Left lung (tissue), 10 donors: Measurements from ENCODE around the gene ANK3. TPM values are rescaled to one million over a fixed set of nuclear protein-coding genes. Genes with fewer than 3 reads are reported as not detected.

Experiments
- ATAC-seq: fragments of 200-7000 bp; cut with Tn5 transposase; one replicate; pipeline ENCODE4 v1.9.1; 2020; ENCODE audit warnings: moderate library complexity
- DNase-seq, 4 donors: peaks; one replicate each; pipeline ENCODE4 v3.0.0-alpha.2; 2013 to 2020
- H3K27ac ChIP-seq, 2 donors: fragments of 200-600 bp; sonication (generic) in 1 of 2; one replicate each; pipeline versions ENCODE4 v1.5.0 to v1.8.0; 2020 to 2021
- H3K27me3 ChIP-seq, 2 donors: fragments of 200-600 bp; sonication (generic) in 1 of 2; one replicate each; pipeline versions ENCODE4 v1.5.0 to v1.8.0; 2020 to 2021
- H3K36me3 ChIP-seq, 2 donors: fragments of 200-600 bp; sonication (generic) in 1 of 2; one replicate each; pipeline versions ENCODE4 v1.5.0 to v1.8.0; 2020 to 2021
- H3K4me1 ChIP-seq, 2 donors: fragments of 200-600 bp; one replicate each; pipeline ENCODE4 v1.8.0; 2021
- H3K4me3 ChIP-seq, 2 donors: fragments of 200-600 bp; sonication (generic) in 1 of 2; one replicate each; pipeline versions ENCODE4 v1.5.0 to v1.8.0; 2020 to 2021; ENCODE audit warnings: mild to moderate bottlenecking in 1 of 2
- H3K9me3 ChIP-seq, 2 donors: fragments of 200-600 bp; sonication (generic) in 1 of 2; one replicate each; pipeline versions ENCODE4 v1.5.0 to v1.8.0; 2020 to 2021
- intact Hi-C, 2 donors: fragments of 100-400 bp; cut with DNase I; formaldehyde crosslinking; loops; one replicate each; pipeline versions ENCODE4 v1.11.2 to v1.14.2; 2022
- polyA plus RNA-seq, 6 donors: library from polyadenylated mRNA; unstranded; fragments of 120-200 nt; gene quantifications; one replicate each; pipeline ENCODE4 v1.2.1, GENCODE V29; 2013; ENCODE audit not compliant: insufficient read length in 6 of 6
- total RNA-seq, 2 donors: library from RNA; stranded (reverse); fragmentation: NEBNext Ultra II Directional; extraction: Animal tissue kit (Norgen Biotek cat#: 25700); gene quantifications; one replicate each; pipeline ENCODE4 v1.2.1, GENCODE V29; 2021
- TF ChIP-seq, protein P1 (sequence below), 2 donors: fragments of 200-600 bp; sonication (generic) in 1 of 2; IDR thresholded peaks; one replicate each; pipeline versions ENCODE4 v1.5.0 to v1.8.0; 2021; ENCODE audit warnings: antibody characterized with exemption in 2 of 2
- donor health status: DM: no; HTN: yes; CAD: no.
- donor health status: DM: no; HTN: no; CAD: no.

The ANK3 gene
- total and polyA plus RNA-seq, 8 donors, result 22.1 to 74.1 (median 35.1) TPM

DNA sequence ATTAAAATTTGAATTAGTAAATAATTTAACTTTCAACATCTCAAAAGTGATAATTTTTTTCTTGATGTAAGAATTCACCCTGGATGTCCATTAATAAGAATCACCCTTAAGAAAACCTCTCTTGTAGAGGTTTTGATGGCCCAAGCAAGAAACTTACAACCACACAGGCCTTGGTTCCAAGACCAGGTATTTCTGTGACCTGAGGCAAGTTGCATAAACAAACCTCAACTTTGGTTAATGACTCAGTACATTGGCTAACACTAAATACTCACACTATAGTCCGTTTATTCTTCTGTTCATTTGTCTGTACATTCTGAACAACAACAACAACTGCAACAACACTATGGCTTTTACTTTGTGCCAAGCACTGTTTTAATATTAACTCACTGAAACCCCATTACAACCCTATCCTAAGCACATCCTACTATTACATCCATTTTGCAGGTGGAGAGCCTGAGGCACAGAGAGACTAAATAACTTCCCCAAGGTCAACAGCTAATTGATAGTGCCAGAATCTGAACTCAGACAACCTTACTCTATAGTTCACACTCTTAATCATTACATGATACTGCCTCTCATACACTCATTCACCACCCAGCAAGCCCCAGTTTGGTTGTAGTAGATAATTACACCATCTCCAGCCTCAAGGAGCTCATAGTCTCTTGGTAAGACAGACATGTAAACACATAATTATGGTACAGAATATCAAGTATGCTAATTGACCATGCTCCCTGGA lies 6.6 kb downstream of the ANK3 start:
- H3K27ac ChIP-seq, result no peak overlapping the region
- no peaks in the 10 kb centered on the region for H3K9me3 ChIP-seq
- peaks cover 0 to 5% of the 10 kb centered on the region in 2 donors for H3K4me1 ChIP-seq
- H3K36me3 ChIP-seq, result no peaks in the 10 kb centered on the region
- no peak for DNase-seq
- no peak for ATAC-seq
- no peaks in the 10 kb centered on the region for H3K27me3 ChIP-seq
- TF ChIP-seq, protein P1, sequence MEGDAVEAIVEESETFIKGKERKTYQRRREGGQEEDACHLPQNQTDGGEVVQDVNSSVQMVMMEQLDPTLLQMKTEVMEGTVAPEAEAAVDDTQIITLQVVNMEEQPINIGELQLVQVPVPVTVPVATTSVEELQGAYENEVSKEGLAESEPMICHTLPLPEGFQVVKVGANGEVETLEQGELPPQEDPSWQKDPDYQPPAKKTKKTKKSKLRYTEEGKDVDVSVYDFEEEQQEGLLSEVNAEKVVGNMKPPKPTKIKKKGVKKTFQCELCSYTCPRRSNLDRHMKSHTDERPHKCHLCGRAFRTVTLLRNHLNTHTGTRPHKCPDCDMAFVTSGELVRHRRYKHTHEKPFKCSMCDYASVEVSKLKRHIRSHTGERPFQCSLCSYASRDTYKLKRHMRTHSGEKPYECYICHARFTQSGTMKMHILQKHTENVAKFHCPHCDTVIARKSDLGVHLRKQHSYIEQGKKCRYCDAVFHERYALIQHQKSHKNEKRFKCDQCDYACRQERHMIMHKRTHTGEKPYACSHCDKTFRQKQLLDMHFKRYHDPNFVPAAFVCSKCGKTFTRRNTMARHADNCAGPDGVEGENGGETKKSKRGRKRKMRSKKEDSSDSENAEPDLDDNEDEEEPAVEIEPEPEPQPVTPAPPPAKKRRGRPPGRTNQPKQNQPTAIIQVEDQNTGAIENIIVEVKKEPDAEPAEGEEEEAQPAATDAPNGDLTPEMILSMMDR (IDR thresholded peaks at IDR 0.05), result no peak
- intact Hi-C loops, result no loop called here
- H3K4me3 ChIP-seq, result no peak overlapping the region

DNA sequence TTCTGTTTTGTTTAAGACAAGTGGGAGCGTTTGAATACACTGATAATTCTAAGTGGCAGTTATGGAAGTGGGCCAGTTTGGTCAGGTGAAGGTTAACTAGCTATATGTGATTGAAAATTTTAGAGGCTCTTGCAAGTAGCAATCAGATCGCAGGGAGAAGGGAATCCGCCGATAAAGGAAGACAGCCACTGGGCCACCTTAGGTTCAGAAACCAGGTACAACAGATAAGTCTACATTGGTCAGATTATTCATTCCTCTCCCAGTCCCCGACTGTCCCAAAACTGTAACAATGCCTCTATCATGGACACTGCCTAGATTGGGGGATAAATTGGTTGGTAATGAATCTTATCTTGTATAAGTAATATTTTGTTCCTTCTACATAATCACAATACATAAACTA lies 8.9 kb downstream of the ANK3 start:
- Histone ChIP-seq H3K27ac (no peak overlapping the region), H3K9me3 (no peaks in the 10 kb centered on the region), H3K27me3 (no peaks in the 10 kb centered on the region), H3K4me3 (no peak overlapping the region), H3K36me3 (no peaks in the 10 kb centered on the region), H3K4me1 (peaks cover 0 to 5% of the 10 kb centered on the region in 2 donors)
- ATAC-seq, result no peak
- no peak for DNase-seq
- TF ChIP-seq, protein P1 (IDR thresholded peaks at IDR 0.05), result no peak
- intact Hi-C loops, result no loop called here

DNA sequence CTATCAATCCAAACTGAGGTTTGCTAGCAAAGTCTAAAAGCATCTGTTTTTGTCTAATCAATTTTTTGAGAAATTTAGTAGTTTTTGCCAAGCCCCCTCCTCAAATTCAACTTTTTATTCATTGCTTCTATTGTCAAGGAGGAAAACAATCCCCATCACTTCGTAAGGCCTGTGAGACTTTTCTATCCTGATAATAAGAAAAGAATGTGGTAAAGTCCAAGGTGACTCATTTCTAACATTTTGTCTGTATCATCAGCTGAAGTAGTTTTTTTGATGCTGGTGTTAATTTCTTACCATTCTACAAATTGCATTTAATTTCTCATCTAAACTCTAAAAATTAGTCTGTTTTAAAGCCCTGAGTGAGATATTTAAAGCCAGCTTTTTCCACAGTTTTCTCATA lies 11.7 kb downstream of the ANK3 start:
- Histone ChIP-seq H3K4me3 (no peak overlapping the region), H3K36me3 (no peaks in the 10 kb centered on the region), H3K27me3 (no peaks in the 10 kb centered on the region), H3K9me3 (no peaks in the 10 kb centered on the region), H3K4me1 (no peaks in the 10 kb centered on the region), H3K27ac (no peak overlapping the region)
- DNase-seq, result no peak
- TF ChIP-seq, protein P1 (IDR thresholded peaks at IDR 0.05), result no peak
- intact Hi-C loops, result no loop called here
- ATAC-seq, result no peak

DNA sequence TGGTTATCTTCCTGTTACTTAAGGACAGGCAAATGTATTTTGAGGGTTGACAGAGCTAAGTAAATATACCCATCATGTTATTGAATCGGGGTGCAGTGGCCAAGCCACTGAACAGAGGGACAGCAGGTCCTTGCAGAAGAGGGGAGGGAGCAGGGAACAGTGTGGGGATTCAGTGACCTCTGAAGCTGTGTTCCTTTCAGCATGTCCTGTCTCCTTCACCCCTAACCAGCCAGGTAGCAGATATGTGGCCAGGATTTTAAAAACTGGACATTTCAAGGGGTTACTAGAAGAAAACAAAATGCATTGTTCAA lies 12.7 kb downstream of the ANK3 start:
- DNase-seq (no peak), ATAC-seq (no peak)
- intact Hi-C loops, result no loop called here
- H3K36me3 ChIP-seq, result no peaks in the 10 kb centered on the region
- no peaks in the 10 kb centered on the region for H3K4me1 ChIP-seq
- H3K27me3 ChIP-seq, result no peaks in the 10 kb centered on the region
- H3K9me3 ChIP-seq, result no peaks in the 10 kb centered on the region
- TF ChIP-seq, protein P1 (IDR thresholded peaks at IDR 0.05), result no peak
- no peak overlapping the region for H3K4me3 ChIP-seq
- H3K27ac ChIP-seq, result no peak overlapping the region

DNA sequence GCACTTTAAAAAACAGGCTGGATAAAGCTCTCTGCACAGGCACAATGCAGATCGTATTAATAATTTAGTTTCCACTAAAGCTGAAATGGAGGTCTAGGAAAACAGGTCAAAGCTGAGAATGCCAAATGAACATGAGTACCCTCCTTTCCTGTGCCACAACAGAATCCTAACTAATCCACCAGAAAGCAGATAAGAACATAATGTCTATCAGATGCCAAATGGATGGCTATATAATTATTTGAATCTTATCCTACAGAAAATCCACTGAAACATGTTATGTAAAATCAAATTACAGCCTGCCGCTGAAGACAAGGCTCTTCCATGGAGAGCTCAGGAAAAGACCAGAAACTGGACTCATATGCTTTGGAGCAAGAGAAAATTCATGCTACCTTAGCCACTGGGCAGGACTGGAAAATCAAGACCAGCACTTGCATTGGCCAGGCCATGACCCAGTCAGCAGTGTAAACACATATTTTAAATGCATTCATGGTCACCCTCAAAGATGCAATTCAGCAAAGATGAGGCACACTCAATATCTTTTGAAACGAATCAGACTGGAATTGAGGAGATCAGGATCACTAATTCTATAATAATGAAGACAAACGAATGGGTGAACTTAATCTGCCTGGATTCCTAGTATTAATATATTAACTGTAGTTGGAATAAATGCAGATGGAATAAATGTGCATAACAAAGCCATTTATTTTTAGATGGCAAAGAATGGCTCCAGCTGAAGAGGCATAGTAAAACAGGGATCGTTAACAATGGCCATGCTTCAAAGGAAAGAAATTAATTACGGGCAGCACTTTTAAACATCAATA lies 13.2 kb downstream of the ANK3 start:
- TF ChIP-seq, protein P1 (IDR thresholded peaks at IDR 0.05), result no peak
- Histone ChIP-seq H3K27ac (no peak overlapping the region), H3K4me3 (no peak overlapping the region), H3K4me1 (no peaks in the 10 kb centered on the region), H3K27me3 (no peaks in the 10 kb centered on the region), H3K9me3 (no peaks in the 10 kb centered on the region), H3K36me3 (no peaks in the 10 kb centered on the region)
- ATAC-seq (no peak), DNase-seq (no peak)
- intact Hi-C loops, result no loop called here
